IPS DF 6.9 (cell line): ENCODE data around the gene LRRC37B.
"Not testable (repeated sequence)": the region's sequence is repeated elsewhere in the genome, so short reads cannot be mapped to it uniquely, and the experiment has no call there.

ENCODE experiments used
- DNase-seq: peaks from one replicate; pipeline ENCODE4 v3.0.0-alpha.2; 2013; ENCODE audit warnings: low read depth, low spot score
- H3K27ac ChIP-seq: one replicate; pipeline ENCODE4 v1.5.1; 2013; ENCODE audit warnings: low read length, control low read depth
- H3K27me3 ChIP-seq: 2 replicates; pipeline ENCODE4 v1.6.1; 2013; ENCODE audit warnings: mild to moderate bottlenecking, low read length; ENCODE audit not compliant: control insufficient read depth, insufficient read depth
- H3K36me3 ChIP-seq: 2 replicates; pipeline ENCODE4 v1.6.1; 2013; ENCODE audit warnings: low read length; ENCODE audit not compliant: control insufficient read depth, insufficient read depth
- H3K4me1 ChIP-seq: 2 replicates; pipeline ENCODE4 v1.6.1; 2013; ENCODE audit warnings: low read length; ENCODE audit not compliant: control insufficient read depth, insufficient read depth
- H3K4me3 ChIP-seq: 2 replicates; pipeline ENCODE4 v1.5.1; 2013; ENCODE audit warnings: mild to moderate bottlenecking, low read length
- H3K9me3 ChIP-seq: 2 replicates; pipeline ENCODE4 v1.6.1; 2013; ENCODE audit warnings: low read length, inconsistent platforms; ENCODE audit not compliant: control insufficient read depth, insufficient read depth
- WGBS: extraction: QIAGEN DNeasy Blood & Tissue Kit; methylation state at CpG from one replicate; pipeline ENCODE4 v1.1.7; 2013; ENCODE audit warnings: mixed read lengths, missing lambda C conversion rate; ENCODE audit not compliant: insufficient read length, insufficient coverage; 5-methylcytosine and 5-hydroxymethylcytosine counted together

LRRC37B gene

GRCh38 chr17:32006957-32007462 is at the start of gene LRRC37B:
Gene LRRC37B, plus strand, starts transcription at chr17:32007383. Its CDS starts 14,010 bp downstream, at chr17:32021393.
- Histone ChIP-seq H3K4me3 (peak within 1 kb of the TSS; percentile 92), H3K36me3 (no peaks in the 10 kb centered on the region), H3K27me3 (no peaks in the 10 kb centered on the region), H3K9me3 (no peaks in the 10 kb centered on the region), H3K27ac (no peak within 1 kb of the TSS), H3K4me1 (no peaks in the 10 kb centered on the region)
- WGBS, result no CpG with 5 or more reads among the region's 51 CpGs
- peak; percentile 37 for DNase-seq

GRCh38 chr17:31964131-31964530 is 43.1 kb upstream of the LRRC37B start:
- not testable (repeated sequence) for H3K27ac ChIP-seq, DNase-seq, H3K4me3 ChIP-seq, H3K36me3 ChIP-seq, H3K9me3 ChIP-seq, H3K4me1 ChIP-seq, H3K27me3 ChIP-seq
- WGBS, result no CpG with 5 or more reads among the region's 8 CpGs

- H3K4me1 ChIP-seq, result no peaks in the 10 kb centered on the region
- no peak overlapping the region for H3K4me3 ChIP-seq
- no CpG with 5 or more reads among the region's 3 CpGs for WGBS
- no peak for DNase-seq
- no peak overlapping the region for H3K27ac ChIP-seq
- no peaks in the 10 kb centered on the region for H3K27me3 ChIP-seq
- peaks cover 6% of the 10 kb centered on the region; the same call in 1 of the 2 replicates for H3K36me3 ChIP-seq
- no peaks in the 10 kb centered on the region for H3K9me3 ChIP-seq
Measured at GRCh38 chr17:31967648-31968047, 39.5 kb upstream of the LRRC37B start.

GRCh38 chr17:31970416-31970815 is 36.8 kb upstream of the LRRC37B start:
- no CpG with 5 or more reads among the region's 5 CpGs for WGBS
- not testable (repeated sequence) for H3K9me3 ChIP-seq, H3K27ac ChIP-seq, H3K4me3 ChIP-seq, H3K4me1 ChIP-seq, H3K27me3 ChIP-seq, DNase-seq, H3K36me3 ChIP-seq

- H3K36me3 ChIP-seq, H3K27ac ChIP-seq, DNase-seq, H3K4me1 ChIP-seq, H3K4me3 ChIP-seq, H3K27me3 ChIP-seq, H3K9me3 ChIP-seq: not testable (repeated sequence)
- no CpG with 5 or more reads among the region's 14 CpGs for WGBS
Measured at GRCh38 chr17:31974269-31975071, 32.7 kb upstream of the LRRC37B start.

- H3K36me3 ChIP-seq, DNase-seq, H3K27ac ChIP-seq, H3K4me1 ChIP-seq, H3K9me3 ChIP-seq, H3K4me3 ChIP-seq, H3K27me3 ChIP-seq: not testable (repeated sequence)
- no CpG with 5 or more reads among the region's 5 CpGs for WGBS
Measured at GRCh38 chr17:31975391-31975790, 31.8 kb upstream of the LRRC37B start.

GRCh38 chr17:31991821-31992220 is 15.4 kb upstream of the LRRC37B start:
- not testable (repeated sequence) for DNase-seq, H3K27ac ChIP-seq, H3K4me3 ChIP-seq, H3K4me1 ChIP-seq, H3K27me3 ChIP-seq, H3K9me3 ChIP-seq
- WGBS, result no CpG with 5 or more reads among the region's 8 CpGs
- H3K36me3 ChIP-seq, result peaks cover 18% of the 10 kb centered on the region

- no peaks in the 10 kb centered on the region for H3K4me1 ChIP-seq
- no peaks in the 10 kb centered on the region for H3K27me3 ChIP-seq
- no peak overlapping the region for H3K27ac ChIP-seq
- H3K4me3 ChIP-seq, result no peak overlapping the region
- DNase-seq, result no peak
- no CpG with 5 or more reads among the region's 6 CpGs for WGBS
- no peaks in the 10 kb centered on the region for H3K9me3 ChIP-seq
- H3K36me3 ChIP-seq, result peaks cover 13% of the 10 kb centered on the region; the same call in 1 of the 2 replicates
Measured at GRCh38 chr17:31997005-31997404, 10.2 kb upstream of the LRRC37B start.

GRCh38 chr17:32007463-32008298 is 498 bp downstream of the LRRC37B start:
- no peaks in the 10 kb centered on the region for H3K36me3 ChIP-seq
- H3K27me3 ChIP-seq, result no peaks in the 10 kb centered on the region
- H3K4me3 ChIP-seq, result peak overlapping the region; percentile 92
- no peaks in the 10 kb centered on the region for H3K4me1 ChIP-seq
- no peak overlapping the region for H3K27ac ChIP-seq
- DNase-seq, result no peak
- WGBS, result no CpG with 5 or more reads among the region's 80 CpGs
- no peaks in the 10 kb centered on the region for H3K9me3 ChIP-seq

GRCh38 chr17:32009262-32009542 is 2.0 kb downstream of the LRRC37B start:
- H3K9me3 ChIP-seq, result no peaks in the 10 kb centered on the region
- no peak for DNase-seq
- no peaks in the 10 kb centered on the region for H3K4me1 ChIP-seq
- H3K27me3 ChIP-seq, result no peaks in the 10 kb centered on the region
- no peaks in the 10 kb centered on the region for H3K36me3 ChIP-seq
- H3K27ac ChIP-seq, result no peak overlapping the region
- WGBS, result no CpG with 5 or more reads among the region's 2 CpGs
- no peak overlapping the region for H3K4me3 ChIP-seq
